ENCODE measurements around the gene GRIFIN.
A peak's percentile ranks its signal among the peaks of the same experiment; 100 is the strongest.

Gene GRIFIN

DNA sequence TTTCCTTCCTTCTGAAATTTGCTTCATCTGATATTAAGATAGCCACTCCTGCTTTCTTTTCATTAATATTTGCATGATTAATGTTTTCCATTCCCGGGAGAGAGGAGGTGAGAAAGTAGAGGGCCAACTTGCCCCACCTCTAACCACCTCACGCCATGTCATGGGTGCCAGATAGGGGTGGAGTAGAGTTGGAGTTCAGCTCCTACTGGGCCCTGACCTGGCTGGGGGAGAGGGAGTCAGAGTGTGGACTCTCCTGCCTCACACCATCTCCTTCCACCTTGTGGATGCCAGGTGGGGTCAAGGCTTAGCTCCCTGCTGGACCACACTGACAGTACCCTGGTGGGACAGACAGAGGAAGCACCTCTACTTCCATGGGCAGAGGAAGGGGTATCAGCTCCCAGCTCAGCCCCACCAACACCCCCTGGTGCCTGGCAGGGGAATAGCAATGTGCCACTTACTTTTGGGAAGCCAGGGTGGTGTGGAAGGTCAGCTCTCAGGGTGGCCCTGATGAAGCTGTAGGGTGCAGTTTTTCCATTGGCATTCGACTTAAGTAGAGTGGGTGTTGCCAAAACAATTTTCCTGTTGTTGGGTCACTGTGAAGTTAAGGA, 44.8 kb downstream of the GRIFIN start:
- DNase-seq = peak; percentile 62

DNA sequence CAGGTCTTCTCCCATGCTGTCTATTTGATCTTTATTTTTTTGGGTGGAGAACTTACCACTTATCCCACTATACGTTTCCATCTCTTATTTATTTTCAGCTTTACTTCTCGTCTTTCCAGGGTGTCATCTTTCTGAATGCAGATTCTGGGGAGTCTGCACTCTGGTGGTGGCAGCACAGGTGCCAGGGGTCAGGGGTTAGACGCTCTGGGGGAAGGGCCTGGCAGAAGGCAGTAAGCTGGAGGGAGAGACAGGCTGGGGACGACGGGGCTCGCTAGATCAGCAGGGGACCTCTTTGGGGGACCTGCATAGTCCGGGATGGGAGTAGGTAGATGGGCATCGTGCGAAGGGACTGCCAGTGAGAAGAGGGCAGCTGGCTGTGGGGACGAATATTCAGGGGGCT, 50.4 kb downstream of the GRIFIN start:
- DNase-seq = no peak

Data from stimulated activated CD4-positive, alpha-beta T cell treated with anti-CD3 and anti-CD28 coated beads, Interleukin-15, amount 100 ng/mL, for 24 hours (primary cell).